Gastroesophageal sphincter (tissue), 4 donors: ENCODE results near the gene C9orf72. TPM values are rescaled to one million over a fixed set of nuclear protein-coding genes. Genes with fewer than 3 reads are reported as not detected.
A peak's percentile ranks its signal among the peaks of the same experiment; 100 is the strongest.

Experiments used
- ATAC-seq: fragments of 150-250 bp; one replicate; pipeline ENCODE4 v1.9.1; 2016; ENCODE audit warnings: mild to moderate bottlenecking, moderate library complexity
- H3K27ac ChIP-seq, 4 donors: fragments of 200-600 bp; sonication (generic) in 3 of 4; 1 replicate in 3 of 4; 2 replicates in 1 of 4; pipeline ENCODE4 v1.5.1; 2016 to 2019
- H3K27me3 ChIP-seq: fragments of 200-600 bp; sonication (generic); one replicate; pipeline ENCODE4 v1.5.1; 2019
- H3K36me3 ChIP-seq, 2 donors: fragments of 200-600 bp; sonication (generic); one replicate each; pipeline ENCODE4 v1.5.1; 2019; ENCODE audit warnings: control low read depth in 1 of 2
- H3K4me1 ChIP-seq, 3 donors: fragments of 200-600 bp; sonication (generic); 1 replicate in 2 of 3; 2 replicates in 1 of 3; pipeline ENCODE4 v1.5.1; 2016 to 2019; ENCODE audit warnings: control low read depth in 2 of 3
- H3K4me3 ChIP-seq, 2 donors: fragments of 200-600 bp; sonication (generic); one replicate each; pipeline ENCODE4 v1.5.1; 2019; ENCODE audit warnings: mild to moderate bottlenecking in 1 of 2, moderate library complexity in 1 of 2
- H3K9me3 ChIP-seq, 3 donors: fragments of 200-600 bp; sonication (generic); one replicate each; pipeline ENCODE4 v1.5.1; 2017 to 2019; ENCODE audit warnings: control low read depth in 2 of 3
- EP300 ChIP-seq: sonication (generic); formaldehyde crosslinking; IDR thresholded peaks from one replicate; pipeline ENCODE4 v1.6.1; 2017; ENCODE audit warnings: antibody characterized with exemption, mild to moderate bottlenecking
- POLR2A ChIP-seq, 2 donors: fragments of 450-650 bp; IDR thresholded peaks; one replicate each; pipeline ENCODE4 v1.6.1; 2017; ENCODE audit warnings: antibody characterized with exemption in 2 of 2, mild to moderate bottlenecking in 2 of 2, moderate library complexity in 1 of 2
- POLR2AphosphoS5 ChIP-seq: sonication (generic); formaldehyde crosslinking; IDR thresholded peaks from one replicate; pipeline ENCODE4 v1.6.1; 2017; ENCODE audit warnings: antibody characterized with exemption
- WGBS, 2 donors: methylation state at CpG; one replicate each; pipeline ENCODE4 v1.1.5; 2018; ENCODE audit warnings: low coverage in 1 of 2; 5-methylcytosine and 5-hydroxymethylcytosine counted together
- total RNA-seq, 4 donors: library from RNA; depleted of rRNA; stranded (reverse); fragments of >200 nt; gene quantifications; one replicate each; pipeline ENCODE4 v1.1.0, GENCODE V29; 2016
- TF ChIP-seq, protein P1 (sequence below), 4 experiments: fragments of 200-600 bp in 2 of 4; fragments of 450-650 bp in 2 of 4; sonication (generic) in 1 of 4; IDR thresholded peaks; one replicate each; pipeline ENCODE4 v1.5.1; 2017 to 2019; ENCODE audit warnings: antibody characterized with exemption in 4 of 4, mild to moderate bottlenecking in 2 of 4, moderate library complexity in 2 of 4

The C9orf72 gene
- total RNA-seq, 4 donors from 2014 or later, result 8.9 to 28.3 (median 16.0) TPM

- Histone ChIP-seq H3K27ac (peak overlapping the region in 2 of 4 donors; percentile 33 to 61), H3K4me1 (peaks cover 0 to 75% (median under 1%) of the 10 kb centered on the region in 3 donors), H3K9me3 (no peaks in the 10 kb centered on the region), H3K27me3 (no peaks in the 10 kb centered on the region), H3K4me3 (no peak overlapping the region), H3K36me3 (no peaks in the 10 kb centered on the region)
- WGBS, 2 donors, result 75 to 92% methylated on average over 1 of the region's 1 CpG
- no peak for ATAC-seq
- TF ChIP-seq POLR2A (IDR thresholded peaks at IDR 0.05) (no peak), EP300 (no peak), POLR2AphosphoS5 (no peak)
- TF ChIP-seq, protein P1, sequence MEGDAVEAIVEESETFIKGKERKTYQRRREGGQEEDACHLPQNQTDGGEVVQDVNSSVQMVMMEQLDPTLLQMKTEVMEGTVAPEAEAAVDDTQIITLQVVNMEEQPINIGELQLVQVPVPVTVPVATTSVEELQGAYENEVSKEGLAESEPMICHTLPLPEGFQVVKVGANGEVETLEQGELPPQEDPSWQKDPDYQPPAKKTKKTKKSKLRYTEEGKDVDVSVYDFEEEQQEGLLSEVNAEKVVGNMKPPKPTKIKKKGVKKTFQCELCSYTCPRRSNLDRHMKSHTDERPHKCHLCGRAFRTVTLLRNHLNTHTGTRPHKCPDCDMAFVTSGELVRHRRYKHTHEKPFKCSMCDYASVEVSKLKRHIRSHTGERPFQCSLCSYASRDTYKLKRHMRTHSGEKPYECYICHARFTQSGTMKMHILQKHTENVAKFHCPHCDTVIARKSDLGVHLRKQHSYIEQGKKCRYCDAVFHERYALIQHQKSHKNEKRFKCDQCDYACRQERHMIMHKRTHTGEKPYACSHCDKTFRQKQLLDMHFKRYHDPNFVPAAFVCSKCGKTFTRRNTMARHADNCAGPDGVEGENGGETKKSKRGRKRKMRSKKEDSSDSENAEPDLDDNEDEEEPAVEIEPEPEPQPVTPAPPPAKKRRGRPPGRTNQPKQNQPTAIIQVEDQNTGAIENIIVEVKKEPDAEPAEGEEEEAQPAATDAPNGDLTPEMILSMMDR (IDR thresholded peaks at IDR 0.05), result no peak
Observed at GRCh38 chr9:27533311-27533710, 40.0 kb downstream of the C9orf72 start.

GRCh38 chr9:27532046-27532445 lies 41.2 kb downstream of the C9orf72 start:
- Histone ChIP-seq H3K4me3 (no peak overlapping the region), H3K27ac (no peak overlapping the region), H3K36me3 (no peaks in the 10 kb centered on the region), H3K9me3 (no peaks in the 10 kb centered on the region), H3K27me3 (no peaks in the 10 kb centered on the region), H3K4me1 (peaks cover 0 to 76% (median 5%) of the 10 kb centered on the region in 3 donors)
- WGBS, 2 donors, result 82 to 88% methylated on average over 1 of the region's 1 CpG
- TF ChIP-seq EP300, result no peak
- TF ChIP-seq, protein P1 (IDR thresholded peaks at IDR 0.05), result no peak
- TF ChIP-seq POLR2AphosphoS5, result no peak
- TF ChIP-seq POLR2A (IDR thresholded peaks at IDR 0.05), result no peak
- no peak for ATAC-seq

DNA sequence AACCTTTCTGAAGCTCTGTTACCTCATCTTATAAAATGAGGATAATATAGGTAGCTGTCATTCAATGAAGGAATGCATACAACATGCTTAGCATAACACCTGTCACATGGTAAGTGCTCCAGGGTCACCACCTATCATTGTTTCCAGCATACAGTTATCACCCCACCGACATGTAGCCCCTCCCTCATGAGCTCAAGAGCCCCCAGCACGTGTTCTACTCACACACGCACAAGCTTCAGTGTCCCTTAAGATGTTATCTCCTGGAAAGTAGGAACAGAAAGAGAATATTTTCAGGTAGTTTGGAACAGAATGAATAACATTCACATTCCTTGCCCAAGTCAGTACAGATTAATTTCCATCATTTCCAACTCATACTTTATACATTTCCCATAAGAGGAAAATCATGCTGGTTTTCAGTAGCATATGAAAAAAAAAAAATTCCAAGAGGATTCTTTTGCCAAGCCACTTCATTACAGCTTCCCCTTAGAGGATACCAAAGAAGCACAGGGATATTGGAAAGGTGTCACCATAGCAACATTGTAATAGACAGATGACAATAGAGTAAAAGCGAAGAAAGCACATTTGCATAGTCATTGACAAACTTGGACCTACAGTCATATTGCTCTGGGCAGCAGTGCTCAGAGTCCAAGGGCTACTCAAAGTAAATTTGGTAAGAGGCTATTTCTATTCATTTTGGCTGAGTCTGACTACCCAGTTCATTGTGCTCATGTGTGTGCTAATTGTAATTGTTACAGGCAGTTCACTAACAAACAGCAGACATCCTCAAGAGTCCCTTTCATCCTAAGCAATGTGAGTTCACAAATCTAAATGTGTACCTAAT lies 42.1 kb downstream of the C9orf72 start:
- no peak for ATAC-seq
- peaks cover 0 to 69% (median 5%) of the 10 kb centered on the region in 3 donors for H3K4me1 ChIP-seq
- H3K9me3 ChIP-seq, result no peaks in the 10 kb centered on the region
- WGBS, 2 donors, result 66 to 72% methylated on average over 4 of the region's 4 CpGs
- H3K27me3 ChIP-seq, result no peaks in the 10 kb centered on the region
- no peak overlapping the region for H3K27ac ChIP-seq
- TF ChIP-seq, protein P1 (IDR thresholded peaks at IDR 0.05), result no peak
- TF ChIP-seq EP300 (no peak), POLR2AphosphoS5 (no peak), POLR2A (IDR thresholded peaks at IDR 0.05) (no peak)
- H3K36me3 ChIP-seq, result no peaks in the 10 kb centered on the region
- no peak overlapping the region for H3K4me3 ChIP-seq

- Histone ChIP-seq H3K4me3 (peak within 1 kb of the TSS; percentile 81), H3K4me1 (peaks cover 0 to 56% (median 5%) of the 10 kb centered on the region in 3 donors), H3K9me3 (no peaks in the 10 kb centered on the region), H3K36me3 (no peaks in the 10 kb centered on the region), H3K27me3 (no peaks in the 10 kb centered on the region), H3K27ac (peak within 1 kb of the TSS; percentile 93 to 99 (median 95))
- TF ChIP-seq POLR2AphosphoS5 (peak; percentile 31), POLR2A (IDR thresholded peaks at IDR 0.05) (peak in 1 of 2 donors; percentile 58), EP300 (no peak)
- TF ChIP-seq, protein P1 (IDR thresholded peaks at IDR 0.05), result peak; percentile 96 to 98 (median 98)
- 46 to 64% methylated on average over 3 to 4 of the region's 74 CpGs for WGBS, 2 donors
- peak; percentile 71 for ATAC-seq
Observed at GRCh38 chr9:27529316-27530278, 43.7 kb downstream of the C9orf72 start, which contains the start of gene MOB3B. TSS of gene MOB3B (minus strand) at chr9:27529814. CDS start at chr9:27455550, 74,264 bp downstream.
